Measurements from ENCODE around the gene PTH1R.

Gene PTH1R

DNA sequence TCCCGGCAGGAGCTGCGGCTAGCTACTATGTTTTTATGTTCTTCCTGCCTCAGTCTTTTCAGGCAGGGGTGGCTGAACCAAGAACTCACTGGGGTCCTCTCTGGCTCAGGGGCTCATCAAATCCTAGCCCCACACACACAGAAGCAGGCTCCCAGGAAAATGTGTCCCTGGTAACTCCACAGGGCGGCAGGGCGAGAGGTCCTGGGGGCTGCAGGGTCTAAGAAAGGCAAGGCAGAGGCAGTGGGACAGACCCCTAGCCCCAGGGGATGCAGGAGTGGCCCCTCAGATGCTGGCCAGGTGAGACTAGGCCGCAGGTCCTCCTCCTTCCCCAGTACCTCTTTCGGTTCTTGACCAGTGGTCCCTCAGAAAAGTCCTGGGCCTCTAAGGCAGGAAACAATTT is 48.9 kb downstream of the PTH1R start:
- TF ChIP-seq, protein P1, sequence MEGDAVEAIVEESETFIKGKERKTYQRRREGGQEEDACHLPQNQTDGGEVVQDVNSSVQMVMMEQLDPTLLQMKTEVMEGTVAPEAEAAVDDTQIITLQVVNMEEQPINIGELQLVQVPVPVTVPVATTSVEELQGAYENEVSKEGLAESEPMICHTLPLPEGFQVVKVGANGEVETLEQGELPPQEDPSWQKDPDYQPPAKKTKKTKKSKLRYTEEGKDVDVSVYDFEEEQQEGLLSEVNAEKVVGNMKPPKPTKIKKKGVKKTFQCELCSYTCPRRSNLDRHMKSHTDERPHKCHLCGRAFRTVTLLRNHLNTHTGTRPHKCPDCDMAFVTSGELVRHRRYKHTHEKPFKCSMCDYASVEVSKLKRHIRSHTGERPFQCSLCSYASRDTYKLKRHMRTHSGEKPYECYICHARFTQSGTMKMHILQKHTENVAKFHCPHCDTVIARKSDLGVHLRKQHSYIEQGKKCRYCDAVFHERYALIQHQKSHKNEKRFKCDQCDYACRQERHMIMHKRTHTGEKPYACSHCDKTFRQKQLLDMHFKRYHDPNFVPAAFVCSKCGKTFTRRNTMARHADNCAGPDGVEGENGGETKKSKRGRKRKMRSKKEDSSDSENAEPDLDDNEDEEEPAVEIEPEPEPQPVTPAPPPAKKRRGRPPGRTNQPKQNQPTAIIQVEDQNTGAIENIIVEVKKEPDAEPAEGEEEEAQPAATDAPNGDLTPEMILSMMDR (conservative IDR thresholded peaks at IDR 0.05; ENCODE audit: control insufficient read depth, insufficient read depth, low read depth, low read length): no peak
- H3K4me3 ChIP-seq (ENCODE audit: control insufficient read depth, low read depth, low read length): no peak overlapping the region
- DNase-seq (ENCODE audit: low read depth): no peak

DNA sequence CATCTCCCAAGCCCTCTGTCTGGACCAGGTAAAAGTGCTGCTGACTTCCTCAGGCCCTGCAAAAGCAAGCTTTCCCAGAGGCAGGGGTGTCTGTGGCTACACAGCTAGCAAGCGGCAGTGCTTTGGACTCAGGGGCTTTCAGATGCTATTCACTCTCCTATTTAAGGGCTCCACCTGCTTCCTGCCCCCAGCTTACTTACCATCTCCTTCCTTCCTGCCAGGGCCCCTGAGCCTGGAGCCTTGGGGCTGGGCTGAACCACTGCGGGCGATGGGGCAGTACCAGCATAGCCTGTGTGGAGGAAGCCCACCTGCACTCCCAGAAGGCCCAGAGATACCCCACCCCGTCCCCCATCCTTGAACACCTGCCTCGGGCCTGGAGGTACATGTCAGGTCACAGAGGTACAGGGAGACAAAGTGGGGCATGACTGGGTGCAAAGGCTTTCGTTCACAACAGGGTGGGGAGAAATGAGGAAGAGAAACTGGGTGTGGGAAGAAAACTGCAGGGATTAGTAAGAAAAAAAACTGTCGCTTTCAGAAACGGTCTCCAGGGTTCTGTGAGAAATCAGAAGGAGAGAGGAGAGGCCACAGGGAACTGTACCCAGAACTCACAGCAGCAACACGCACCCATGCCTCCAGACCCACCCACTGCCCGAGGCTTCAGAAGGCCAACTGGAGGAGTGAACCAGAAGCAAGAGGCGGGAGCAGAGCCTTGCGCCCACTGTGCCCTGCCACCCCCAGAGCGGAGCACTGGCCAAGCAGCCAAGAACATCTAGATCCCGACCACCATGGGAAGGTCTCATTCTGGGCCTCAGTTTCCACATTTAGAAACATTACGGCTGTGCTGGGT is 49.6 kb downstream of the PTH1R start:
- H3K4me3 ChIP-seq (ENCODE audit: control insufficient read depth, low read depth, low read length): no peak overlapping the region
- no peak for DNase-seq (ENCODE audit: low read depth)

DNA sequence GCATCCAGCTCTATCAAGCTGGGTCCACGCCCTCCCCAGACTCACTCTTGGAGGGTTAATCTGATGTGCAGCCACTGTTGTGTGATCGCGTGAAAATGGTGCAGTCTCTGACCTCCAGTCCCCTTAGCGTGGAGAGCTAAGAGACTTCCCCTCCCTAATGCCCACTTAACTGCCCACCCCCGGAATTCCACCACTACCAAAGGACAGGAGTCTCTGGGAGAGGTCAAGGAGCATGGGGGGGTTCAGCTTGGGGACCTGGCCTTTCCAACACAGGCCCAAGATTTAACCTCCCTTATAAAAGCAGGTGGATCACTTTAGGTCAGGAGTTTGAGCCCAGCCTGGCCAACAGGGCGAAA is 50.2 kb downstream of the PTH1R start:
- TF ChIP-seq, protein P1 (conservative IDR thresholded peaks at IDR 0.05; ENCODE audit: control insufficient read depth, insufficient read depth, low read depth, low read length): no peak
- DNase-seq (ENCODE audit: low read depth): no peak
- H3K4me3 ChIP-seq (ENCODE audit: control insufficient read depth, low read depth, low read length): no peak overlapping the region

More for the DNA sequence above, 49.6 kb downstream of the PTH1R start:
- TF ChIP-seq, protein P1 (conservative IDR thresholded peaks at IDR 0.05; ENCODE audit: control insufficient read depth, insufficient read depth, low read depth, low read length): no peak

DNA sequence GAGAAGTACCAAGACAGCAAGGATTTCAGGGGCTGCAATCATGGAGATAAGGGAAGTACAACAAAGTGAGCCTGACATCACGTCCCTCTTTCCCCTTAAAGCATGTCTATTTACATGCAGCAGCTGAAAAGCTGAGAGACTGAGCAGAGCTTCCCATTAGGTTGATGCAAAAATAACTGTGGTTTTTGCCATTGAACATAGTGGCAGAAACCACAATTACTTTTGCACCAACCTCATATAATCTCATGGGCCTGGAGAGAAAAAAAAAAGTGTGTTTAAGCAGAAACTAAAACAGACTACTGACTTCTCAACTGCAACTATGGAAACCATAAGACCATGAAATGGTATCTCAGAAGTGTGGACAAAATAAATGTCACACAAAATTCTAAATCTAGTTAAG is 50.8 kb downstream of the PTH1R start:
- TF ChIP-seq, protein P1 (conservative IDR thresholded peaks at IDR 0.05; ENCODE audit: control insufficient read depth, insufficient read depth, low read depth, low read length): no peak
- no peak overlapping the region for H3K4me3 ChIP-seq (ENCODE audit: control insufficient read depth, low read depth, low read length)
- no peak for DNase-seq (ENCODE audit: low read depth)

DNA sequence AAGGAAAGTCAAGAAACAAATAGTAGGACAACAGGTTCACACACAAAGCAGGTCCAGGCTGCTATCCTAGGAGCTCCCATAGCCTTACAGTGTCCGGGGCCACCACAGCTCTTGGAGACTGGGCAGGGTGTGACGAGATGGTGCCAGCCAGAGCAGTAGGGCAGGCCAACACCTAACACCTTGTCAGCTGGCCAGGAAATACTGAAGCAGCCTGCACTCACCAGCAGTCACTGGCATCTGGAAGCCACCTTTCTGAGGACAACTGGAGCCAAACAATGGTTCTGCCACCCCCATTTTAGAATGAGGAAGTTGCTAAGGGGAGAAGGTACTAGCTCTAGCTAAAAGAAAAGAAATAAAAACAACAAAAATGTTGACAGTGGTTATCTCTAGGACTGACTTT is 51.8 kb downstream of the PTH1R start:
- H3K4me3 ChIP-seq (ENCODE audit: control insufficient read depth, low read depth, low read length): no peak overlapping the region
- TF ChIP-seq, protein P1 (conservative IDR thresholded peaks at IDR 0.05; ENCODE audit: control insufficient read depth, insufficient read depth, low read depth, low read length): no peak
- DNase-seq (ENCODE audit: low read depth): no peak

DNA sequence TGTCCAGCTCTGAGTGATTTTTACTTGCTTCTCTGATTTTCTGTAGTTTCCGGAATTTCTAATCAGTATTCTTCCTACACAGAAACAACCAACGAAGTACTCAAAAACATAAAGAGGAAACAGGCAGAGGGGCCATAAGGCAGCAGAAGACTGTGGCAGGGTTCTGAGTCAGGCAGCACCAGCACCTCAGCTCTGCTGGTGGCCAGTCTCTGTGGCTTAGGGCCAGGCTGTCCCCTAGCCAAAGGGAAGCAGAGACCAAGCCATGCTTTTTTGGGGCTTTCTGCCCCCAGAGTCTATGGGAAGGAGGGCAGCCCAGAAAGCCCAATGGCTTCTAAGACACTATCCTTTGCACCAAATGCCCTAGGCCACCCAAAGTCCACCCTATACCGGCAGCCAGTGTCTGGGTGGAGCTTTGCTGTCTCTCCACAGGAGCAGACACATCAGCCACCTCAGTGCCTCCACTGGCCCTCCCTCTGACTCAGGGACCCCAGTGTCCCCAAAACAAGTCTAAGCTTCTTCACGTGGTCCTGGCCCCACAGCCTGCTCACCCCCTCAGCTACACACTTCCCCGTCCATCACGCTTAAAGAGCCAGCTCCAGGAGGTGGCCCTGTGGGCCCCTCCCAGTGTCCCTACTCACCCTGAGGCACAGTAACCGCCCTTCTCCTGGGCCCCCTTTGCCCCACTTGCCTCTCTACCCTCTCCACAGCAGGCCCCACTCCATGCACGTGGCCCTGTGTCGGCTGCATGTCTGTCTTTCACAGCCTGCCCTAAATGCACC is 52.8 kb downstream of the PTH1R start:
- no peak for DNase-seq (ENCODE audit: low read depth)
- no peak overlapping the region for H3K4me3 ChIP-seq (ENCODE audit: control insufficient read depth, low read depth, low read length)
- TF ChIP-seq, protein P1 (conservative IDR thresholded peaks at IDR 0.05; ENCODE audit: control insufficient read depth, insufficient read depth, low read depth, low read length): no peak

Measured in fibroblast of mammary gland (primary cell).